C4-2B (cell line): ENCODE data around the gene NME9.

Experiments used
- ZFX ChIP-seq: fragments of 450-650 bp; IDR thresholded peaks from 2 replicates; pipeline ENCODE4 v1.6.1; 2017
- TF ChIP-seq, protein P1 (sequence below): fragments of 450-650 bp; conservative IDR thresholded peaks from 2 replicates; pipeline ENCODE4 v1.5.1; 2017; ENCODE audit warnings: mild to moderate bottlenecking

DNA sequence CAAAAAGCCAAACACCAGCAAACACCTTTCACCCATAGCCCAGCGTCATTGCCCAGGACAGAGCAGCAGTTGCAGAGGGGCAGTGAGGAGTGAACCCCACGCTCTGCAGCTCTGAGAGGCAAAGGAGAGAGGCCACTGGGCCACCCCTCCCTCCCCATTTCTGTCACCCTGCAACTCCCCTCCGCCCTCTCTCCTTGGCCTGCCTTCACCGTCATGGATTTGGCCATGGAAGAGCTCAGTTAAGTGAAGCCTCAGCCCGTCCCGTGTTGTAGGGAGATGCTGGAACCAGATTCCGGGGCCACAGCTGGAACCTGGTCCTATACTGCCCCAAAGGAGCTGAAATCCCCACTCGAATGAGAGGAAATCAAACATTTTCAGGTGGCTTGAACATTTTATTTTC lies 40.7 kb upstream of the NME9 start:
- TF ChIP-seq, protein P1, sequence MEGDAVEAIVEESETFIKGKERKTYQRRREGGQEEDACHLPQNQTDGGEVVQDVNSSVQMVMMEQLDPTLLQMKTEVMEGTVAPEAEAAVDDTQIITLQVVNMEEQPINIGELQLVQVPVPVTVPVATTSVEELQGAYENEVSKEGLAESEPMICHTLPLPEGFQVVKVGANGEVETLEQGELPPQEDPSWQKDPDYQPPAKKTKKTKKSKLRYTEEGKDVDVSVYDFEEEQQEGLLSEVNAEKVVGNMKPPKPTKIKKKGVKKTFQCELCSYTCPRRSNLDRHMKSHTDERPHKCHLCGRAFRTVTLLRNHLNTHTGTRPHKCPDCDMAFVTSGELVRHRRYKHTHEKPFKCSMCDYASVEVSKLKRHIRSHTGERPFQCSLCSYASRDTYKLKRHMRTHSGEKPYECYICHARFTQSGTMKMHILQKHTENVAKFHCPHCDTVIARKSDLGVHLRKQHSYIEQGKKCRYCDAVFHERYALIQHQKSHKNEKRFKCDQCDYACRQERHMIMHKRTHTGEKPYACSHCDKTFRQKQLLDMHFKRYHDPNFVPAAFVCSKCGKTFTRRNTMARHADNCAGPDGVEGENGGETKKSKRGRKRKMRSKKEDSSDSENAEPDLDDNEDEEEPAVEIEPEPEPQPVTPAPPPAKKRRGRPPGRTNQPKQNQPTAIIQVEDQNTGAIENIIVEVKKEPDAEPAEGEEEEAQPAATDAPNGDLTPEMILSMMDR: no peak
- TF ChIP-seq ZFX: no peak
